NK-92 treated with Interleukin-12 subunit alpha and Interleukin-12 subunit beta, amount 100 ng/mL, for 24 hours (cell line): ENCODE data around the gene F2RL3.

Source experiments
- DNase-seq: peaks from one replicate; lab custom pipeline; 2025; lab: John Stamatoyannopoulos, UW

The F2RL3 gene

DNA sequence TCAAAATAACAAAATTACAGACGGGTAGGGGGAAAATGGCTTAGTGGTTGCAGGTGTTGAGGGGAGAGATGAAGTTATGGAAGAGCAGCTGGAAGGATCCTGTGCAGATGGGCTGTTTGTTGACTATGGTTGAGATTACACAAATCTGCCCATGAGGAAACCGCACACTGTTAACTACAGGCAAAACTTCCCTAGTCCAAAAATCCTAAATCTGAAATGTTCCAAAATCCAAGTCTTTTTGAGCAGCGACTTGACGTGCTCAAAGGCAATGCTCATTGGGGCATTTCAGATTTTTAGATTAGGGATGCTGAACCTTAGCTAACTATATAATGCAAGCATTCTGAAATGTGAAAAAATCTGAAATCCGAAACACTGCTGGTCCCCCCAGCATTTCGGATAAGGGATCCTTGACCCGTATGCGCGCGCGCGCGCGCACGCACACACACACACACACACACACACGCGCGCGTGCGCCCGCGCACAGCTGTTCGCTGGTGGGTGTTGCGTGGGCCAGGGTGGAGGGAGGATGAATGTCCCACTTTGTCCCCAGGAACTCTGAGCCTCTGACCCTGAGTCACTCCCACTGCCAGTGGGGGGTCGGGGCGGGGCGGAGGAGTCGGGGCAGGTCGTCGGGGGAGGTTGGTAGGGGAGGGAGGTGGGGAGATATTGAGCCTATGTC is 6.8 kb downstream of the F2RL3 start:
- no peak for DNase-seq

DNA sequence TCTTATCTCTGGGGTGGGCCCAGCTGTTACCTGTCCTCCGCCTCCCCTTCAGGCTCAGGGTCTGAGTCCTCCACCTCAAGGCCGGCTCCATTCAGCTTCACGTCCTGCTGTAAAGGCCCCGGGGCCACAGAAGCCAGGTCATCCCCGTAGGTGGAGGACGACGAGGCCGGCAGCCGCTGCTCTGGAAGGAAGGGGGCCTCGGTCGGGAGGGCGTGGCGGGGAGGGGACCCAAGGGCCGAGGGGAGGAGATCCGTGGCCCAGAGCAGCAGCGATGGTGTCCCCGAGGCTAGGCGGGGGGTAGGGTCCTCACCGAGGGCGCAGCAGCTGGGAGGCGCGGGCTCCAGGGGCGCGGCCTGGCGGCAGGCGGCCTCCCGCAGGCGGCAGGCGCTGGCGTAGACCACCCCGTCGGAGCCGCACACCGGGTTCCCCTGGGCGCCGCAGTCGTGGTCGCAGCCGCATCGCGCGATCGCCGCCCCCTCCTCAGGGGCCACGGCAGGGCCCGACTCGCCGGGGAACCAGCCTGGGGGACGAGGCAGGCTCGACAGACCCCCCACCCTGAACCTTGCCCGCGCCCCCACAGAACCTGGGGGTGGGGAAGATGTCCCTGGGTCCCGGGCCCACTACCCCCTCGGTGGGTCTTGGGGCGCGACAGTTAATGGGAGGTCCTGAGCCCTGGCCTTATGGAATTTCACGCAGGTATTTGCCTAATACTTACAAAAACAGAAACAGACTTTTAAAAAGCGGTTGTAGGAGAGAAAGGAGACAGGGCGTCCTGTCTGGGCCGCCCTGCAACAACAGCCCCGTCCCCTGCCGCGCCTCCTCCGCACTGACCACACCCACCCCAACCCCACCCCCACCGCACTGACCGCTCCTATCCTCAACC is 7.6 kb downstream of the F2RL3 start:
- no peak for DNase-seq

DNA sequence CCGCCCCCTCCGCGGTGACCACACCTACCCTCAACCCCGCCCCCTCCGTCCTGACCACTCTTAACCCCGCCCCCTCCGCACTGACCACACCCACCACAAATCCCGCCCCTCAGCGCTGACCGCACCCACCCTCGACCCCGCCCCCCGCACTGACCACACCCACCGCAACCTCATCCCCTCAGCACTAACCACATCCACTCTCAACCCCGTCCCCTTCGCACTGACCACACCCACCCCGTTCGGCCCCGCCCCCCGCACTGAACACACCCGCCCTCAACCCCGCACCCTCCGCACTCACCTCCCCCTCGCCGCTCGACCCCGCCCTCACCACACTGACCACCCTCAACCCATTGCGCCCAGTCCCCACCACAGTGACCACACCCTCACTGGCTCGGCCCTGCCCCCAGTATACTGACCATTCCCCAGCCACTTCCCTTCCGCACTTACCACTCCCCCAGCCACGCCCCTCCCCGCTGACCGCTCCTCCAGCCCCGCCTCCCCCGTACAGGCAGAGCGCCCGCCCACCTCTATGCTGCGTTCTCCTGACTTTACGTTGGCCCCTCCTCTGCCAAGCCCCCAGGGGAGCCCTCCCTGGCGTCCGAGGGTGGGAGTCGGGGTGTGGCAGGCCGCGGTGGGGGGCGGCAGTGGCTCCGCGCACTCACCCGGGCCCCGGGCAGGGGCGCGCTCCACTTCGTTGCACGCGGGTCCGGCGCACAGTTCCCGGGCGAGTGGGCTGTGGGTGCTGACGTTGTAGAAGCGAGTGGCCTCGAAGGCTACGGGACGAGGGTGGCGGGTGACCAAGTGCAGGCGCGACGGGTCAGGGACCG is 8.4 kb downstream of the F2RL3 start:
- DNase-seq: no peak

DNA sequence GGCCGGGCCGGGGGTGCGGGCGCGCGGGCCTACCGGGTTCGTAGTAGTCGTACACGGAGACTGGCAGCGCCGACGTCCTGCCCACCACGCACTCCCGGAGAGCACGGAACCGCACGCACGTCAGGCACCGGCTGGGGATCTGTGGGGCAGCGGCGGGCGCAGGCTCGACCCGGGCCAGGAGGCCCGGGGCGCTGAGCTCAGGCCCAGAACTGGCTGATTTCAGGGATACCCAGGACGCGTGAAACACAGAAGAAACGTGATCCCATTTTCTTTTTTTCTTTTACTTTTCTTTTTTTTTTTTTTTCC is 9.0 kb downstream of the F2RL3 start:
- no peak for DNase-seq

DNA sequence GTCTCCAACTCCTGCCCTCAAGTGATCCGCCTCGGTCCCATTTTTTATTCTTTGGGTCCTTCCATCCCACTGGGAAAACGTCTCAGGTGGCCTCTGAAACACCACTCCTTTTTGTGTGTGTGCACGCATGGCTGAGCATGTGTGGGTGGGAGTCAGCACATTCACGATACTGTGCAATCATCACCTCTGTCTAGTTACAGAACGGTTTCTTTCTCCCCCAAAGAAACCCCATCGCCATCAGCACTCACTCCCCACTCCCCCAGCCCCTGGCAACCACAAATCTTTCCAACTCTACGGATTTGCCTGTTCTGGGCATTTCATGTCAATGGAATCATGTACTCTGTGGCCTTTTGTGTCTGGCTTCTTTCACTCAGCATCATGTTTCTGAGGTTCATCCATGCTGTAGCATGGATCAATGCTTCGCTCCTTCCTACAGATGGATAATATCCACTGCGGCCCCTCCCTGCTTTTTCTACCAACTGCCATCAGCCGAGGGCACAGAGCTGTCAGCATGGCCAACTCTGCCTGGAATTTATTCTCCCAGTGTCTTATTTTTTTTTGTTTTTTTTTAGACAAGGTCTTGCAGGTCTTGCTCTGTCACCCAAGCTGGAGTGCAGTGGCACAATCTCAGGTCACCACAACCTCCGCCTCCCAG is 9.7 kb downstream of the F2RL3 start:
- no peak for DNase-seq

DNA sequence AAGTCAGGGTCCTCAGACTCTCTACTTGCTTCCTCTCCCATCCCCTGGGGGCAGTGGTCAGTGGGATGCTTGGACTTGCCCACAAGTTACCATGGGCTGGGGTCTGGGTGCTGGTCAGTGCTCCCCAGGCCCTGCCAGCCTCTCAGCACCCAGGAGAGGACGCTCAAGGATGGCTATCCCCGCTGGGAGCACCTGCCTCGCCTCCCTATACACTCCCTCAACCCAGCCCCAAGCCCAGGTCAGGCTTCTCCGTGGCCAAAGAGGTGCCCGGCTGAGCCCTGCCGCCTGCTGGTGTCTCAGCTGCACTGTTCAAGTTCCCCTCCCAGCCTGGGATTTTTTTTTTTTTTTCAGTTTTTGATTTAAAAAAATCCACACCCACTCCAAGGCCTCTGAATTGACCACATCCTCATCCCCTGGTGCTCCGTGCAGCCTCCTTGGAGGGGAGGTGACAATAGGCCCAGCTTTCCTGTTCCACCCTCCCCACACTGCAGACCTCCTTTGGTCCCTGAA is 10.8 kb downstream of the F2RL3 start:
- no peak for DNase-seq

DNA sequence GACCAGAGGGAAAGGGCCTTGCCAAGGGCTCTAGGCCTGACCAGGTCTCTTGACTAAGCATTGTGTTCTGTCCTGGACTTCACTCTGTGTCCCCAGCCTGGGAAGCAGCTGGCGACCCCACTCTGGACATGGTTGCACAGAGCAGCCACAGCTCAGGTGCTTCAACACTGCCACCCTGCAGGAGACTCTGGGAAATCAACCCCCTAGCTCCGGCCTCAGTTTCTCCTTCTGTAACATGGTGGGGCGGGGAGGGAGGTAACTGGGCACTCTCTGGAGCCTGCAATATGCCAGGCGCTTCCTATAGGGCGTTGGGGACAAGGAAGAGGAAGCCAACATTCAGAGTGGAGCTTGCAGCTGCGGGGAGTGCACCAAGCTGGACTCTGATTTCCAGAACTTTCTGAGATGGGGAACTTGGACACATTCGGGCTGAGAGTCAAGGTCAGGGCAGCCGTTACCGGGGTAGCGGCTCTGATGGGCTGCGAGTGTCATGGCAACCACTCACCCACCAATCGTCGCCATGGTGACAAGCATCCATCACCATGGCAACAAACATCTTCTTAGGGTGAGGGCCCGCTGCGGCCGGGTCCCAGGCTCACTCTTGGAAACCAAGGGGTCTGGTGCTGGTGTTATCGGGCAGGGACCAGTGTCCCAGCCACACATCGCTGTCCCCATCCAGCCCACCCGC is 12.8 kb downstream of the F2RL3 start:
- DNase-seq: no peak

DNA sequence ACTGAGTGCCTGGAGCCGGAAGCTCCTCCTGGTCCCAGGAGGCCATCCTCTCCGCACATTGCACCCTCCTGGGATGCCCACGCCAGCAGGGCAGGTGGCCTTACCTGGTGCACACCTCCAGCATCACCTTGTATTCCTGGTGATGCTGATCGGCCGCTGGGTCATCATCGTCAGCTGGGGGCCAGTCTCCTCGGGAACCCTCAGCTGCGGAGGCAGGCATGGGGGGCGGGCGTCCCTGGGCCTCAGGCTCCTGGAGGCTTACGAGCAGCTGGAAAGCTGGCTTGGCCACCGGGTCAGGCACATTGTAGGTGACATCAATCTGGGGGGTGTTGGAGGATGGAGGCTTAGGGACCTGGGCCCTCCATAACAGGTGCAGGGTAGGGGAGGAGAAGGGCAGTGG is 13.7 kb downstream of the F2RL3 start:
- no peak for DNase-seq

DNA sequence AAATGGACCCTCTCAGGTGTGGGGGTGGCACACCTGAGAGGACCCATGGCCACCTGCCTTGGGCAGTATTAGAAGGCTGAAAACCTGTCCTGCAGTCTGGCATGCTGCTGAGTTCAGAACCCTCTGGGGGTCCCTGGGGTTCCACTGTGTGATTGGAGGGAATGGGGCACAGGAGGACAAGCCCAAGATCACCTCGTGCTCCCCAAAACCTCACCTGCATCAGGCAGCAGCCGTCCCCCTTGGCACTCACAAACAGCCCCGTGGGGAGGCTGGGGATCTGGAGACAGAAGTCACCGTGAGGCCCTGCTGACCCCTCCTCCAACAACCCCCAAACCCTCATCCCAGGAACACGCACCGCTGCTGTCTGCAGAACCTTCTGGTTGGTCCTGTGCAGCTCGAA is 14.5 kb downstream of the F2RL3 start:
- no peak for DNase-seq

DNA sequence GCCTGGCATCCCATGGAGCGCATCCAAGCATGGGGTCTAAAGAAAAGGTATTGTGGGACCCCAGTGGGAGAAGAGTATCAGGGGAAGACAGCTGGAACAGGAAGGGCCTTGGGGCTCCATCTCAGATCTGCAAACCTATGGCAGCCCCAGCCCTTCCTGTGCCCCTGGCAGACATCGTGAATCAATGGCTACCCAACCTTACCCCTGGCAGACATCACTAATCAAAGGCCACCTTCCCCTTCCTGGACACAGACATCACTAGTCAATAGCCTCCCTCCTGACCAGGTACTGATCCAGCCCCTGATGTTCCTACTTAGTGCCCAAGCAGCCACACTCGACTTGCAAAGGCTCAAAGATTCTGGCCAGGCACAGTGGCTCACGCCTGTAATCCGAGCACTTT is 15.8 kb downstream of the F2RL3 start:
- DNase-seq: no peak

DNA sequence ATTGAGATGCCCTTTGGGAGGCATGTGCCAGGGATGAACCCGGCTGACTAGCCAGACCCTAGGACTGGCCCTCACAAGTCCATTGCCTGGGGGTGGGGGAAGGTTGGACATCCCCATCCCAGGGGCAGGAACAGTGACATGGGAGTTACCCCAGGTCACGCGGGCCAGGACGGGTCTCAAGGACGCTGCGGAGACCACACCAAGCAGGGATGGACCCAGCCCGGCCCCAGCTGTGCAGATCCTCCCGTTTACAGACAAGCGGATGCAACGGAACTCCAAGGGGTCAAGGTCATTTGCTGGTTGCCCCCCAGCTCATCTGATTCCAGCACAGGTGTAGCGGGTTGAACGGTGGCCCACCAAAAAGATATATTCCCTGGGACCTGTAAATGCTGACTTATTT is 20.0 kb downstream of the F2RL3 start:
- no peak for DNase-seq

DNA sequence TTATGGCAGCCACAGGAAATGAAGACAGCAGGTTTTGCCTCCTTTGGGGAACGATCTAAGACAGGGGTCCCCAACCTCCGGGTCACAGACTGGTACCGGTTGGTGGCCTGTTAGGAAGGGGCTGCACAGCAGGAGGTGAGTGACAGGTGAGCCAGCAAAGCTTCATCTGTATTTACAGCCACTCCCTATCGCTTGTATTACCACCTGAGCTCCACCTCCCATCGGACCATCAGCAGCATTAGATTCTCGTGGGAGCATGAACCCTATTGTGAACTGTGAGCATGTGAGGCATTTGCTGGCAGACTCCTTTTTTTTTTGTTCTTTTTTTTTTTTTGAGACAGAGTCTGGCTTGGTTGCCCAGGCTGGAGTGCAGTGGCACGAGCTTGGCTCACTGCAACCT is 22.2 kb downstream of the F2RL3 start:
- no peak for DNase-seq

DNA sequence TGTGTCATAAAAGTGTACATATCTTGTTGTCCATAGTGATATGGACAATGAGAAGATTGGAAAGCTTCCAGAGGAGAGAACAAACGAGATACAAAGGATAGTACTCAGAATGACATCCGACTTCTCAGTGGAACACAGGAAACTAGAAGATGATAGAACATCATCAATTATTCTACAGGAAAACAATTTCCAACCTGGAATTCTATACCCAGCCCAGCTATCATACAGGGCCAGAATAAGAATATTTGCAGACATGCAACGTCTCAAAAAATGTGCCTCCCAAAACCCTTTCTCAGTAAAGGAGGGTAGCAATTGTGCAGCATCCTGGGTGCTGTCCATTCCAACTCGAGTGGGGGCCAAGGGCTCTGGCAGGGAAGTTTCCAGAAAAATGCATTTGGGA is 24.0 kb downstream of the F2RL3 start:
- no peak for DNase-seq

DNA sequence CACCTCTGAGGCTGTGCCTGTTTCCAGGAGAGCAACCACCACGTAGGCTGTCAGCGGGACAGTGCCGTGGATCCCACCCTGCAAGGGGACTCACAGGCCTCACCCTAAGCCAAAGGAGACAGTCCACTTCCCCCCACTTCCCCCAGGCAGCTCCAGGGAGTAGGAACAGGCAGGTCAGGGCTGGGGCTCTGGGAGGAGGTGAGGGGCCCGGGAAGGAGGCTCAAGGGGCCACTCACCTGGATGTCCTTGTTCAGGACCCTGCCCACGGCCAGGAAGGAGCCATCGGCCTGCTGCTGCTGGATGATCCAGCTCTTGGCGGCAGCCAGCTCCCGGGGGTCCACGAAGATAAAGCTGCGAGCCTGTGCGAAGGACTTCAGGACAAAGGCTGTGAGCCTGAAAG is 25.6 kb downstream of the F2RL3 start:
- DNase-seq: no peak

DNA sequence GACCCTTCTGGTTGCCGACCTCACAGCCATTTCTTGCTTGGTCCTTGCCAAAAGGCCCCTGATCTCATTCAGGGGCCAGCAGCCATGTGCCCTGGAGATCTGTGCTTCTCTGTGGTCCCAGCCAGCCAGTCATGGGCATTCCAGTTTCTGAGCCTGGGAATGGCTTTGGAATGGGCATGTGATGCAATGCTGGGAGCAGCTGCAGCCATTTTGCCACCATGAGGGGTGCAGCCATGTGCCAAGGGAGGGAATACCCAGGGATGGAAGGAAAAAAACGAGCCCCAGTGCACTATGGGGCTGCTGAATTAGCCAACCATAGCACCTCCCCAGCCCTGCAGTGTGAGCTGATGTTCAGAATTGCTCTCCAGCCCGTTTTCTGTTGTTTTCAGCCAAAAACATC is 26.3 kb downstream of the F2RL3 start:
- no peak for DNase-seq

DNA sequence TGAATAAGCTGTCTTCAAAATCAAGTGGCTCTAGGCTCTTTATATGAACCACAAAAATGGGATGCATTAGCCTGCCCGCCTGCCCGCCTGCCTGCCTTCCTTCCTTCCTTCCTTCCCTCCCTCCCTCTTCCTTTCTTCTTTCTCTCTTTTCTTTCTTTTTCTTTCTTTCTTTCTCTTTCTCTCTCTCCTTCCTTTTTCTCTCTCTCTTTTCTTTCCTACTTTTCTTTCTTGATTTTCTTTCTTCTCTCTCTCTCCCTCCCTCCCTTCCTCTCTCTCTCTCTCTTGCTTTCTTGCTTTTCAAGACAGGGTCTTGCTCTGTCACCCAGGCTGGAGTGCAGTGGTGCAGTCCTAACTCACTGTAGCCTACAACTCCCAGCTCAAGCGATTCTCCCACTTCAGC is 26.9 kb downstream of the F2RL3 start:
- no peak for DNase-seq

DNA sequence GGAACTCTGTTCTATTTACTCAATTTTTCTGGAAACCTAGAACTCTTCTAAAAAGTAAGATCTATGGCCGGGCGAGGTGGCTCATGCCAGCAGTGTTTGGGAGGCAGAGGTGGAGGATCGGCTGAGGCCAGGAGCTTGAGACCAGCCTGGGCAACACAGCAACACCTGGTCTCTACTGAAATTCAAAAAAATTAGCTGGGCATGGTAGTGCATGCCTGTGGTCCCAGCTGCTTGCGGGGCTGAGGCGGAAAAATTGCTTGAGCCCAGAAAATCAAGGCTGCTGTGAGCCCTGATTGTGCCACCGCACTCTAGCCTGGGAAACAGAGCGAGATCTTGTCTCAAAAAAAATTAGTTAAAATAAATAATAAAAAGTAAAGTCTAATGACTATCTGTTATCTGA is 28.6 kb downstream of the F2RL3 start:
- no peak for DNase-seq

DNA sequence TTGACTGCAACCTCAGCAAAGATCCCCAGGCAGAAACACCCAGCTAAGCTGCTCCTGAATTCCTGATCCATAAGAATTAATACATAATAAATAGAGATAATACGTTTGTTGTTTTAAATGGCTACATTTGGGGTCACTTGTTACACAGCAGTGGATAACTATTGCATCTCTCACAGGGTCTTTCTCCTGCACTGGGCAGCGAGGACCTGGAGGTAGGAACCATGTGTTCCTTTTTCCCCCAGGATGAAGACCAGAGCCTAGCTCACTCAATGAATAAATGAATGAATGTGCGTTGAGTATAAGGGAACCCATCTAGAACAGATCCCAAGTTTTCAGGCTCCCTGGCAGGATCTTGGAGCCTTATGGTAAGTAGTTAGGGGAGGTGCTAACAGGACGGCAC is 30.7 kb downstream of the F2RL3 start:
- no peak for DNase-seq

DNA sequence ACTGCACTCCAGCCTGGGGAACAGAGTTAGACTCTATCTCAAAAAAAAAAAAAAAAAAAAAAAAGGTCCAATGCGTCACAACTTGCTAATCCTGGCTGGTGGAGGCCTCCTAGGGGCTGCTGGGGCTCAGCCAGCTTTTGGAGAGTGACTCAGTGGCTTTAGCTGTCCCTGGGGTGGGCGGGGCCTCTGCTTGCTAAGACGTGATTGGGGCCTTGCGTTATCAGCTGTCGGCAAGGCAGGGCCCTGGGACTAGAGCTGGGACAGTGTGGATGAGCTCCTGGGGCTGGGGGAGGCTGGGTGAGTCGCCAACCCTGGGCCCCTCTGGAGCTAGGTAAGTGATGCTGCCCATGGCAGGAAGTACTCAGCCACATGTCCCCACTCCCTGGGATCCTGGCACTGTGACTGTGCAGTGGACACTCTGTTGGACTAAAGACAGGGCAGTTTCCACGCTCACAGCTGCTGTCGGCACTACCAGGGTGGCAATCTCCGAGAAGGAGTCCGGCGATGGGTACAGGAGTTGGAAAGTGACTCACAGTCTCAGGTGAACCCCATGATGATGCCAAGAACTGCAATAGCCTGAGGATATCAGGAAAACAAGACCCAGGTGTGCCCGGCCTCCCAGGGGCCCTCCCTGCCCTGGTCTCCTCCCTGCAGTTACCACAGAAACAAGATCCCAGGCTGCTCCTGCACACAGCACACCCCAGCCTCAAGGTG is 32.2 kb downstream of the F2RL3 start:
- no peak for DNase-seq

DNA sequence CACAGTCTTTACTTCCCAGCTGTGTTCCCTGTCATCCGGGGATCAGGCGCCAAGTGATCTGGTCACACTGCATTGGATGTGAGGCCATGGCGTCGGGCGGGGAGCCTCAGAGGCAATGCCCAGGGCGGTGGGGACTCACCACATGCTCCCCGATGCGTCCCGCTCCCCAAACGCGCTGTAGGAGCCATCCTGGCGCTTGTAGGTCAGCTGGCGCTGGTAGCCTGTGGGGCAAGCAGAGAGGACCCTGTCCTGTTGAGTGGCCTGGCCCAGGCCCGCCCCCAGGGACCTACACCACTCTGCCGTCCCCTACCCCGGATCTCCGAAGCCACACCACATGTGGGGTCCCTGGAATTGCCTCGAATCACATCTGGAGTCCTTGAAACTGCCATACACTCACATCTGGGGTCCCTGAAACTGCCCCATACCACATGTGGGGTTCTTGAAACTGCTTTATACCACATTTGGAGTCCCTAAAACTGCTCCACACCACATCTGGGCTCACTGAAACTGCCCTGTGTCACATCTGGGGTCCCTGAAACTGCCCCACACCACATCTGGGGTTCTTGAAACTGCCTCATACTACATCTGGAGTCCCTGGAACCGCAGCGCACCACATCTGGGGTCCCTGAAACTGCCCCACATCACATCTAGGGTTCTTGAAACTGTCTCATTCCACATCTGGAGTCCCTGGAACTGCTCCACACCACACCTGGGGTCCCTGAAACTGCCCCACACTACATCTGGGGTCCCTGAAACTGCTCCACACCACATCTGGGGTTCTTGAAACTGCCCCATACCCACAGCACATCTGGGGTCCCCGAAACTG is 33.2 kb downstream of the F2RL3 start:
- no peak for DNase-seq
